CD4-positive, alpha-beta memory T cell (primary cell): Measurements from ENCODE around the gene SIGLEC12. TPM values are rescaled to one million over a fixed set of nuclear protein-coding genes. Genes with fewer than 3 reads are reported as not detected.

ENCODE experiments used
- CTCF ChIA-PET: fragments of 350-600 bp; sonication (Branson Sonifier 250); formaldehyde crosslinking; loops from one replicate; lab custom pipeline; 2021; ENCODE audit warnings: inconsistent platforms; ENCODE audit not compliant: partially characterized antibody; lab: Charles Lee
- POLR2A ChIA-PET: fragments of 350-600 bp; sonication (Branson Sonifier 250); formaldehyde crosslinking; loops from one replicate; lab custom pipeline; 2021; ENCODE audit not compliant: partially characterized antibody; lab: Charles Lee
- DNase-seq, 5 donors: peaks; one replicate each; pipeline versions ENCODE4 v3.0.0 to v3.0.0-alpha.2; 2020 to 2022; ENCODE audit warnings: mixed read lengths in 1 of 5
- H3K27ac ChIP-seq: one replicate; pipeline ENCODE4 v1.7.0; 2013; ENCODE audit warnings: low read depth, low read length
- H3K27me3 ChIP-seq: 2 replicates; pipeline ENCODE4 v1.7.0; 2013; ENCODE audit warnings: mild to moderate bottlenecking, low read length, moderate library complexity; ENCODE audit not compliant: insufficient read depth
- H3K36me3 ChIP-seq: 2 replicates; pipeline ENCODE4 v1.7.0; 2013; ENCODE audit warnings: mild to moderate bottlenecking, low read length, moderate library complexity; ENCODE audit not compliant: insufficient read depth
- H3K4me1 ChIP-seq: 2 replicates; pipeline ENCODE4 v1.7.0; 2013; ENCODE audit warnings: mild to moderate bottlenecking, low read length, moderate library complexity; ENCODE audit not compliant: insufficient read depth
- H3K4me3 ChIP-seq, 2 donors: one replicate each; pipeline ENCODE4 v1.7.0; 2013; ENCODE audit warnings: low read length in 2 of 2, mild to moderate bottlenecking in 1 of 2
- H3K9me3 ChIP-seq, 2 donors: one replicate each; pipeline ENCODE4 v1.7.0; 2013; ENCODE audit warnings: low read length in 2 of 2, control low read depth in 1 of 2; ENCODE audit not compliant: control insufficient read depth in 1 of 2
- H3K27ac Mint-ChIP-seq, 7 donors: one replicate each; pipeline ENCODE4 v1.8.0; 2020 to 2021; ENCODE audit warnings: mixed read lengths in 7 of 7, mild to moderate bottlenecking in 6 of 7, inconsistent platforms in 3 of 7, moderate library complexity in 3 of 7
- H3K27me3 Mint-ChIP-seq, 2 donors: one replicate each; pipeline ENCODE4 v1.8.0; 2020 to 2021; ENCODE audit warnings: mixed read lengths in 2 of 2
- H3K36me3 Mint-ChIP-seq, 2 donors: one replicate each; pipeline ENCODE4 v1.8.0; 2020 to 2021; ENCODE audit warnings: mixed read lengths in 2 of 2, inconsistent platforms in 1 of 2, mild to moderate bottlenecking in 1 of 2
- H3K4me1 Mint-ChIP-seq, 4 donors: one replicate each; pipeline ENCODE4 v1.8.0; 2020 to 2021; ENCODE audit warnings: mixed read lengths in 4 of 4, mild to moderate bottlenecking in 1 of 4
- H3K4me3 Mint-ChIP-seq, 8 donors: one replicate each; pipeline ENCODE4 v1.8.0; 2020 to 2021; ENCODE audit warnings: mixed read lengths in 8 of 8, mild to moderate bottlenecking in 7 of 8, moderate library complexity in 6 of 8, inconsistent platforms in 3 of 8
- H3K9me3 Mint-ChIP-seq, 8 donors: one replicate each; pipeline ENCODE4 v1.8.0; 2020 to 2021; ENCODE audit warnings: mixed read lengths in 8 of 8, mild to moderate bottlenecking in 5 of 8, inconsistent platforms in 3 of 8, moderate library complexity in 1 of 8
- intact Hi-C: fragments of 100-400 bp; cut with micrococcal nuclease; formaldehyde crosslinking; loops from one replicate; pipeline ENCODE4 v1.15.1; 2023
- polyA plus RNA-seq, 2 donors: library from polyadenylated mRNA; unstranded; fragments of 300-500 nt; fragmentation: Illumina TruSeq; gene quantifications; one replicate each; pipeline ENCODE4 v1.2.3, GENCODE V29; 2021
- total RNA-seq, 2 experiments: library from RNA; stranded (reverse); gene quantifications; one replicate each; pipeline ENCODE4 v1.2.3, GENCODE V29; 2021

The SIGLEC12 gene
- total and polyA plus RNA-seq, 4 experiments from 2014 or later, result not detected

DNA sequence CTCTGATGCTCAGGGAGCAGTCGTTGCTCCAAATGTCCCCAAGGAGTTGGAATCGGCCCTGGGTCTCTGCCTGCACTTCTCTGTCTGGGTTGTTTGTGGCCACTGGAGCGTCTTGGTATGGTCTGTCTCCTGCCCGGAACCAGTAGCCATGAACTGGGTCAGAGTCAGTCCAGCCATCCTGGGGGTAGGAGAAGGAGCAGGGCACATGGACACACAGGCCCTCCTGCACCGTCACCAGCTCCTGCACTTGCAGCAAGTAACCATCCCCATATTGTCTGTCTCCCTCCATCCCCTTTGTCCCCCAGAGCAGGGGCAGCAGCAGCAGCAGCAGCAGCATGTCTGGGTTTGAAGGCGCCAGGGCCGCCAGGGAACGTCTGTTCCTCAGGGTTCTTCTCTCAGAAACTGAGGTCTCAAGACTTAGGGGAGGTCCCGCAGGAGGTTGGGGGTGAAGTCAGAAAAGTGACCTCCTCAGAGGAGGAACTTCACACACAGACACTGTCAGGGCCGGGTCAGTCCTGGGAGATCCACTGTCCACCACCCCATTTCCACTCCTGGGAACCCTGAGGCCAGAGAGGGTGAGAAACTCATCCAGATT, 43.5 kb downstream of the SIGLEC12 start, which contains the start of gene SIGLEC8:
SIGLEC8 (minus strand) TSS at position 404 of the 595 bp plus-strand sequence; CDS start at position 337, 67 bp downstream.
- Mint-ChIP-seq H3K27ac (peak within 1 kb of the TSS in 1 of 7 donors; percentile 52), H3K4me3 (no peak within 1 kb of the TSS), H3K27me3 (peaks cover 7 to 25% of the 10 kb centered on the region in 2 donors), H3K9me3 (peaks cover 0 to 4% (median 0%) of the 10 kb centered on the region in 8 donors), H3K4me1 (peaks cover 2 to 8% (median 4%) of the 10 kb centered on the region in 4 donors), H3K36me3 (no peaks in the 10 kb centered on the region)
- CTCF ChIA-PET, result no interaction called here
- intact Hi-C loops, result no loop called here
- no peaks in the 10 kb centered on the region for H3K9me3 ChIP-seq
- no peaks in the 10 kb centered on the region for H3K4me1 ChIP-seq
- H3K27me3 ChIP-seq, result peaks cover 10% of the 10 kb centered on the region
- H3K36me3 ChIP-seq, result no peaks in the 10 kb centered on the region
- H3K4me3 ChIP-seq, result no peak within 1 kb of the TSS
- POLR2A ChIA-PET, result no interaction called here
- no peak for DNase-seq
- H3K27ac ChIP-seq, result no peak within 1 kb of the TSS

DNA sequence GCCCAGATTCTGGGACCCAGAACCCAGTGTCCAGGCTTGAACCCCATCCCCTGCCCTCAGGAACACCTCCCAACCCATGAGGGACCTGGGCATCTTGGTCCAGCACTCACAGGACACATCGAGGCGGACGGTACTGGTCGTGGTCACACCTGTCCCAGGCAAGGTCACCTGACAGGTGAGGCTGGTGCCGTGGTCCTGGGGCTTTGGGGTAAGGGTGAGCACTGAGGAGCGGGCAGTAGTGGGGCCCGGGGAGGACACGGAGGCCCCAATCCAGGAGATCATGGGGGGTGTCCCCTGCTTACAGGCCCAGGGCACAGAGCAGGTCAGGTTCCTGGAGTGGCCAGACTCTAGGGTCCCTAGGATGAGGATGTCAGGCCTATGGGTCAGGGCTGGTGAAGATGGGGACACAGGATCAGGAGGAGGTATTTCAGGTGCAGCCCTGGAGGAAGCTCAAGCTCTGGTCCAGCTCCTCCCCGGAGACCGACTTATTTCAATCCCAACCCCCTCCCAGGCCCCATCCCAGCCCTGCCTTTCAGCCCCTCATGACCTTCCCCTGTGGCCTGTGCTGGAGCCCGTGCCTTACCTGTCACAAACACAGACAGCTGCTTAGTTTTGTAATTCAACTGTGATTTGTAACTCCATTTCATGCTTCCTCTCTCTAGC, 44.1 kb downstream of the SIGLEC12 start:
- H3K9me3 ChIP-seq, result no peaks in the 10 kb centered on the region
- DNase-seq, result peak in 1 of 5 donors; percentile 25
- no peaks in the 10 kb centered on the region for H3K4me1 ChIP-seq
- ChIA-PET CTCF (no interaction called here), POLR2A (no interaction called here)
- no peak overlapping the region for H3K4me3 ChIP-seq
- no peak overlapping the region for H3K4me3 Mint-ChIP-seq
- peaks cover 0 to 4% (median 0%) of the 10 kb centered on the region in 8 donors for H3K9me3 Mint-ChIP-seq
- H3K36me3 Mint-ChIP-seq, result no peaks in the 10 kb centered on the region
- H3K36me3 ChIP-seq, result no peaks in the 10 kb centered on the region
- H3K27me3 Mint-ChIP-seq, result peaks cover 3 to 21% of the 10 kb centered on the region in 2 donors
- no peak overlapping the region for H3K27ac Mint-ChIP-seq
- H3K4me1 Mint-ChIP-seq, result peaks cover 0 to 4% (median under 1%) of the 10 kb centered on the region in 4 donors
- intact Hi-C loops, result no loop called here
- H3K27me3 ChIP-seq, result peaks cover 7% of the 10 kb centered on the region
- H3K27ac ChIP-seq, result no peak overlapping the region

DNA sequence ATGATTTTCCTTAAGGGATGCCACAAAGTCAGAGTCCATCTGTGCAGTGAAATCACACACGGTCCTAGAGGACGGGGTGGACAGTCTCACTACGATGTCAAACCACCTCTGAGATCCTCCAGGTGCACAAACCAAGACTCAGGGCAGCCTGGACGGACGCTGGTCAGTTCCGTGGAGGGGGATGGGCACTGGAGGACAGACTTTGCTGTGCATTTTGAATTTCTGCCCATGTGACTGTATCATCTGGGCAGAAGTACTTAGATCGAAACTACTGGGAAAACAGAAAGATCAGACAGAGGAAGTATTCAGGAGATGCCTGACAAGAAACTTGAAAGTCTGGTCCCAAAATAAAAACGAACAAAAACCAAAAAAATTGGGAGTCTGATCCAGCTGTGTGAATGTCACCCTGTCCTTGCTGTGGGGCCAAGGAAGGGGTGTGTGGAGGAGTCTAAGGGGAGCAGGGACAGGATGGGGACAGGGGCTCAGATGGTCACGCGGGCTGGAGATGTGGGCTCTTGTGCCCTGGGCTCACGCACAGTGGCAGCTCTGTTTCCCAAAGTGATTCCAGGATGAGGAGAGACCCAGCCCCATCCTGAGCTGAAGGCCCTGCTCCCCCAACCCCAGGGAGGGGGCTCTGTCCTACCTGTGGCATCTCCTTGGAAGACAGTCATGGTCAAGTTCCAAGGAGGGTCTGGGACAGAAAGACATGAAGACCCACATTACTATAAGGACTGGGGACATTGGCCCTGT, 44.9 kb downstream of the SIGLEC12 start:
- no peak overlapping the region for H3K4me3 Mint-ChIP-seq
- Histone ChIP-seq H3K9me3 (no peaks in the 10 kb centered on the region), H3K4me3 (no peak overlapping the region), H3K4me1 (no peaks in the 10 kb centered on the region), H3K27me3 (no peaks in the 10 kb centered on the region), H3K27ac (no peak overlapping the region), H3K36me3 (no peaks in the 10 kb centered on the region)
- no peak for DNase-seq
- intact Hi-C loops, result no loop called here
- peaks cover 0 to 4% (median under 1%) of the 10 kb centered on the region in 4 donors for H3K4me1 Mint-ChIP-seq
- H3K27me3 Mint-ChIP-seq, result peaks cover 3 to 17% of the 10 kb centered on the region in 2 donors
- H3K9me3 Mint-ChIP-seq, result peaks cover 0 to 4% (median 0%) of the 10 kb centered on the region in 8 donors
- CTCF ChIA-PET, result no interaction called here
- POLR2A ChIA-PET, result no interaction called here
- no peaks in the 10 kb centered on the region for H3K36me3 Mint-ChIP-seq
- no peak overlapping the region for H3K27ac Mint-ChIP-seq

DNA sequence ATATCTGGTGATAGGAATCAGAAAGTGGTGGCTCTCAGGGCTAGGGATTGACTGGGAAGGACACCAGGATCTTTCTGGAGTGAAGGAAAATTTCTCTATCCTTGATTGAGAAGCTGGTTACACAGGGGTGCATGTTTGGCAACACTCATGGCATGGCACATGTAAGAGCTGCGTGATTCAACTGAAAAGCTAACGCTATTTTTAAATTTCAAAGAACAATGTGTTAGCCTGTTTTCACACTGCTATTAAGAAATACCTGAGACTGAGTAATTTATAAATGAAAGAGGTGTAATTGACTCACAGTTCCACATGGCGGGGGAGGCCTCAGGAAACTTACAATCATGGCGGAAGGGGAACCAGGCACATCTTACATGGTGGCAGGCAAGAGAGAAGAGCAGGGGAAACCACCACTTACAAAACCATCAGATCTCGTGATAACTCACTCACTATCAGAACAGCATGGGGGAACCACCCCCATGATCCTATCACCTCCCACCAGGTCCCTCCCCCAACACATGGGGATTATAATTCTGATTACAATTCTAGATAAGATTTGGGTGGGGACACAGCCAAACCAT, 50.8 kb downstream of the SIGLEC12 start:
- CTCF ChIA-PET, result interaction anchor here (1.1 kb wide), 1 partner anchor 65 kb away, joined by 3 read pairs; no protein-coding TSS in a partner anchor
- Mint-ChIP-seq H3K4me3 (no peak overlapping the region), H3K4me1 (peaks cover 15 to 28% (median 22%) of the 10 kb centered on the region in 4 donors), H3K27ac (peak overlapping the region in 2 of 7 donors; percentile 59 to 64), H3K36me3 (no peaks in the 10 kb centered on the region), H3K27me3 (peaks cover 0 to 2% of the 10 kb centered on the region in 2 donors), H3K9me3 (peaks cover 0 to 16% (median 8%) of the 10 kb centered on the region in 8 donors)
- Histone ChIP-seq H3K27me3 (no peaks in the 10 kb centered on the region), H3K4me3 (no peak overlapping the region), H3K9me3 (peaks cover 0 to 9% of the 10 kb centered on the region in 2 donors), H3K36me3 (no peaks in the 10 kb centered on the region), H3K4me1 (peaks cover 24% of the 10 kb centered on the region), H3K27ac (no peak overlapping the region)
- intact Hi-C loops, result no loop called here
- DNase-seq, result peak in 1 of 5 donors; percentile 25
- POLR2A ChIA-PET, result no interaction called here

DNA sequence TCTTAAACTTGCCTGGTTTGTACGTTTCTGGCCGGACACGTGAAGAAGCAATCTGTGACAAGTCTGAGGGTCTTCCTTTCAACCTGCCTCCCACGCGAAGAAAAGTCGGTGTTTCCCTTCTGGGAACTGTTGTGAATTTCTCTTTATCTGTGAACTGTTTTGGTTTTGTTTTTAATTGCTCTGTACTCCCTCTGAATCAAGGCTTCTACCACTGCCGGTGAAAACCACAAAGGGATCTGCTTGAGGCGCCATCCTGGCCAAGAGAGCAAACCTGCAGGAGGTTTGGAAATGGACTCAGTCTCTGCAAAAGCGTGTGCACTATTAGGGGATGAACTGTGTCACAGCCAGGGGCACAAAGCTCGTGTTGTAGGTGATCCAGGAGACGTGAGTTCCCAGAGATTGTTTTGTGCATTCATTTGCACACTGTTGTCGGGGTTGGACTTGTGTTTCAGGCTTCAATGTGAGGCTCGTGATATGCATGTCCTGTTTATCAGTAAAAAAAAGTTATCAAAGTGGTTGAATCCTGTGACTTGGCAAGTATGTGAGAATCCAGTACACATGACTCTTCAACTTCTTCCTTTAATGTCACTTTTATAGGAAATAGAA, 53.1 kb downstream of the SIGLEC12 start:
- no peaks in the 10 kb centered on the region for H3K36me3 Mint-ChIP-seq
- H3K4me1 Mint-ChIP-seq, result peaks cover 15 to 28% (median 22%) of the 10 kb centered on the region in 4 donors
- no peaks in the 10 kb centered on the region for H3K36me3 ChIP-seq
- ChIA-PET POLR2A (no interaction called here), CTCF (interaction anchor here (1.2 to 3.0 kb wide), 3 partner anchors 9 to 27 kb away, joined by 4 to 8 read pairs (median 5); no protein-coding TSS in a partner anchor)
- no peak overlapping the region for H3K27ac ChIP-seq
- H3K4me3 Mint-ChIP-seq, result peak overlapping the region; percentile 38 to 93 (median 74)
- H3K9me3 ChIP-seq, result peaks cover 0 to 9% of the 10 kb centered on the region in 2 donors
- peak overlapping the region; percentile 56 to 92 (median 87) for H3K27ac Mint-ChIP-seq
- peaks cover 0 to 12% (median 8%) of the 10 kb centered on the region in 8 donors for H3K9me3 Mint-ChIP-seq
- H3K27me3 Mint-ChIP-seq, result no peaks in the 10 kb centered on the region
- H3K4me1 ChIP-seq, result peaks cover 24% of the 10 kb centered on the region
- peak in 2 of 5 donors; percentile 6 to 7 for DNase-seq
- no peak overlapping the region for H3K4me3 ChIP-seq
- H3K27me3 ChIP-seq, result no peaks in the 10 kb centered on the region
- intact Hi-C loops, result no loop called here

DNA sequence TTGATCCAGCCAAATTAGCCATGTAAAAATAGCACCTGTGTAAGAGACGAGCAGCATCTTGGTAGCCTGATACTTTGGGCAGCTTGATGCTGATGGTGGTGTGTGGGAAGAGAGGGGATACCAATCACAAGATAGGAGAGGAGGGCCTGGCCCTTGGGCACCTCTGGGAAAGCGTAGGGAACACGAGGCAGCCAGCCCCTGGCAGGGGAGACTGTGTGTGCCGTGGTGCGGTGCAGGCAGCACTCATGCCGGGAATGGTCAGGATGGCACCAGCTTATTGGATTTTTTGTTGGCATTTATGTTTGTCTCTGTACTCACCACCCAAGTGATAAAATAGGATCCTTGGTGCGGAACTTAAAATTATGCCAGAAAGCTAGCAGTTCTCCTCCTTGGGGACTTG, 53.6 kb downstream of the SIGLEC12 start:
- peak overlapping the region; percentile 38 to 93 (median 74) for H3K4me3 Mint-ChIP-seq
- CTCF ChIA-PET, result interaction anchor here (1.2 to 3.0 kb wide), 2 partner anchors 9 to 26 kb away, joined by 5 to 8 read pairs; no protein-coding TSS in a partner anchor
- intact Hi-C loops, result no loop called here

More for the DNA sequence above, 53.6 kb downstream of the SIGLEC12 start:
- H3K27me3 Mint-ChIP-seq, result no peaks in the 10 kb centered on the region
- H3K9me3 Mint-ChIP-seq, result peaks cover 0 to 14% (median 8%) of the 10 kb centered on the region in 8 donors
- Histone ChIP-seq H3K27ac (no peak overlapping the region), H3K4me3 (no peak overlapping the region), H3K36me3 (no peaks in the 10 kb centered on the region), H3K4me1 (peaks cover 24% of the 10 kb centered on the region), H3K9me3 (peaks cover 0 to 9% of the 10 kb centered on the region in 2 donors), H3K27me3 (no peaks in the 10 kb centered on the region)
- H3K36me3 Mint-ChIP-seq, result no peaks in the 10 kb centered on the region
- H3K27ac Mint-ChIP-seq, result peak overlapping the region; percentile 56 to 92 (median 87)
- DNase-seq, result no peak
- H3K4me1 Mint-ChIP-seq, result peaks cover 15 to 32% (median 22%) of the 10 kb centered on the region in 4 donors
- POLR2A ChIA-PET, result no interaction called here
